GM23338 (cell line): ENCODE results near the gene PRMT7. TPM values are rescaled to one million over a fixed set of nuclear protein-coding genes. Genes with fewer than 3 reads are reported as not detected.

Source experiments
- ATAC-seq: fragments of 200-7000 bp; cut with Tn5 transposase; 3 replicates; pipeline ENCODE4 v1.9.1; 2020
- DNase-seq: peaks from one replicate; pipeline ENCODE4 v3.0.0-alpha.2; 2015; ENCODE audit warnings: low spot score
- H2AFZ ChIP-seq: fragments of 200-600 bp; sonication (generic); 2 replicates; pipeline ENCODE4 v1.8.0; 2016; ENCODE audit warnings: antibody characterized with exemption, mild to moderate bottlenecking, moderate library complexity
- H3F3A ChIP-seq: fragments of 200-600 bp; sonication (generic); replicated peaks from 2 replicates; pipeline ENCODE4 v1.8.0; 2017; ENCODE audit warnings: antibody characterized with exemption, mixed run types, low read depth
- H3K27ac ChIP-seq: fragments of 200-600 bp; sonication (generic); 2 replicates; pipeline ENCODE4 v1.6.1; 2016; ENCODE audit warnings: low read depth
- H3K27me3 ChIP-seq: fragments of 200-600 bp; sonication (generic); 2 replicates; pipeline ENCODE4 v1.8.0; 2016; ENCODE audit warnings: mild to moderate bottlenecking, mixed run types, moderate library complexity; ENCODE audit not compliant: insufficient read depth
- H3K36me3 ChIP-seq: fragments of 200-600 bp; sonication (generic); 2 replicates; pipeline ENCODE4 v1.8.0; 2016; ENCODE audit warnings: mild to moderate bottlenecking; ENCODE audit not compliant: insufficient read depth
- H3K4me1 ChIP-seq: fragments of 200-600 bp; sonication (generic); 2 replicates; pipeline ENCODE4 v1.8.0; 2016; ENCODE audit warnings: mild to moderate bottlenecking, moderate library complexity; ENCODE audit not compliant: insufficient read depth
- H3K4me2 ChIP-seq: fragments of 200-600 bp; sonication (generic); 2 replicates; pipeline ENCODE4 v1.7.1; 2017; ENCODE audit warnings: mixed run types
- H3K4me3 ChIP-seq: fragments of 200-600 bp; sonication (generic); 2 replicates; pipeline ENCODE4 v1.6.1; 2016; ENCODE audit warnings: mixed run types
- H3K79me2 ChIP-seq: fragments of 200-600 bp; sonication (generic); replicated peaks from 2 replicates; pipeline ENCODE4 v1.8.0; 2017; ENCODE audit warnings: mild to moderate bottlenecking; ENCODE audit not compliant: insufficient read depth
- H3K9me2 ChIP-seq: fragments of 200-600 bp; sonication (generic); 2 replicates; pipeline ENCODE4 v1.8.0; 2017; ENCODE audit not compliant: insufficient read depth
- H4K20me1 ChIP-seq: fragments of 200-600 bp; sonication (generic); replicated peaks from 2 replicates; pipeline ENCODE4 v1.8.0; 2017; ENCODE audit warnings: mild to moderate bottlenecking; ENCODE audit not compliant: insufficient read depth
- H3K27ac Mint-ChIP-seq: 2 replicates; pipeline ENCODE4 v1.8.0; 2020; ENCODE audit warnings: inconsistent platforms, mild to moderate bottlenecking, moderate library complexity, mixed read lengths
- H3K27me3 Mint-ChIP-seq: 3 replicates; pipeline ENCODE4 v1.8.0; 2022; ENCODE audit warnings: low read depth, mild to moderate bottlenecking, moderate library complexity, mixed read lengths, inconsistent platforms; ENCODE audit not compliant: insufficient read depth, poor library complexity
- H3K36me3 Mint-ChIP-seq: 3 replicates; pipeline ENCODE4 v1.8.0; 2021; ENCODE audit warnings: low read depth, mild to moderate bottlenecking, inconsistent platforms, moderate library complexity, mixed read lengths
- H3K4me1 Mint-ChIP-seq: 3 replicates; pipeline ENCODE4 v1.8.0; 2020; ENCODE audit warnings: mild to moderate bottlenecking, inconsistent platforms, mixed read lengths
- H3K4me3 Mint-ChIP-seq: 3 replicates; pipeline ENCODE4 v1.8.0; 2021; ENCODE audit warnings: moderate library complexity, mild to moderate bottlenecking, inconsistent platforms, mixed read lengths
- H3K9me3 Mint-ChIP-seq: 3 replicates; pipeline ENCODE4 v1.8.0; 2020; ENCODE audit warnings: moderate library complexity, mild to moderate bottlenecking, inconsistent platforms, mixed read lengths
- CREB1 ChIP-seq: fragments of 250-450 bp; sonication (Bioruptor Pico); IDR thresholded peaks from 2 replicates; pipeline ENCODE4 v1.5.0; 2020; ENCODE audit warnings: low read depth, mild to moderate bottlenecking, moderate library complexity
- EZH2 ChIP-seq: fragments of 200-600 bp; sonication (generic); IDR thresholded peaks from one replicate; pipeline ENCODE4 v1.8.0; 2017; ENCODE audit warnings: antibody characterized with exemption, mild to moderate bottlenecking, low read depth; ENCODE audit not compliant: unreplicated experiment
- EZH2phosphoT487 ChIP-seq: fragments of 200-600 bp; sonication (generic); IDR thresholded peaks from one replicate; pipeline ENCODE4 v1.8.1; 2018; ENCODE audit warnings: antibody characterized with exemption; ENCODE audit not compliant: unreplicated experiment
- JUNB ChIP-seq: IDR thresholded peaks from one replicate; pipeline ENCODE4 v1.6.1; 2016; ENCODE audit warnings: antibody characterized with exemption; ENCODE audit not compliant: unreplicated experiment
- NANOG ChIP-seq: IDR thresholded peaks from 2 replicates; pipeline ENCODE4 v1.6.1; 2016; ENCODE audit warnings: antibody characterized with exemption, borderline replicate concordance
- POLR2AphosphoS5 ChIP-seq: IDR thresholded peaks from 2 replicates; pipeline ENCODE4 v1.6.1; 2016; ENCODE audit warnings: antibody characterized with exemption, low read depth
- REST ChIP-seq: IDR thresholded peaks from one replicate; pipeline ENCODE4 v1.6.1; 2018; ENCODE audit warnings: antibody characterized with exemption; ENCODE audit not compliant: unreplicated experiment
- STAT1 ChIP-seq: IDR thresholded peaks from one replicate; pipeline ENCODE4 v1.6.1; 2016; ENCODE audit warnings: antibody characterized with exemption; ENCODE audit not compliant: unreplicated experiment
- ZNF114 ChIP-seq: fragments of 250-450 bp; sonication (Bioruptor Pico); IDR thresholded peaks from 2 replicates; pipeline ENCODE4 v1.5.0; 2020; ENCODE audit warnings: mild to moderate bottlenecking, moderate library complexity
- ZNF331 ChIP-seq: fragments of 250-450 bp; sonication (Bioruptor Pico); IDR thresholded peaks from 2 replicates; pipeline ENCODE4 v1.5.0; 2020; ENCODE audit warnings: low read depth, mild to moderate bottlenecking, moderate library complexity
- ZNF462 ChIP-seq: fragments of 250-450 bp; sonication (Bioruptor Pico); IDR thresholded peaks from 2 replicates; pipeline ENCODE4 v1.5.0; 2020; ENCODE audit warnings: mild to moderate bottlenecking, moderate library complexity
- polyA plus RNA-seq: library from polyadenylated mRNA; unstranded; fragments of >200 nt; fragmentation: Nextera tagmentation; extraction: Ambion mirVana; gene quantifications from 2 replicates; pipeline ENCODE4 v1.2.1, GENCODE V29; 2016
- total RNA-seq: library from RNA; depleted of rRNA; stranded (reverse); fragments of >200 nt; shearing (Covaris generic); gene quantifications from 2 replicates; pipeline ENCODE4 v1.2.3, GENCODE V29; 2014
- TF ChIP-seq, protein P1 (sequence below): IDR thresholded peaks from 2 replicates; pipeline ENCODE4 v1.6.1; 2016; ENCODE audit warnings: antibody characterized with exemption
- TF ChIP-seq, protein P2 (sequence below), 2 experiments: fragments of 200-600 bp in 1 of 2; sonication (generic) in 1 of 2; conservative IDR thresholded peaks; 2 replicates each; pipeline versions ENCODE4 v1.5.1 to v1.6.1; 2016 to 2017; ENCODE audit warnings: antibody characterized with exemption in 2 of 2, low read depth in 2 of 2, mild to moderate bottlenecking in 2 of 2, moderate library complexity in 1 of 2

Gene PRMT7
- total and polyA plus RNA-seq, 2 experiments from 2014 or later, result 20.2 to 65.3 TPM

DNA sequence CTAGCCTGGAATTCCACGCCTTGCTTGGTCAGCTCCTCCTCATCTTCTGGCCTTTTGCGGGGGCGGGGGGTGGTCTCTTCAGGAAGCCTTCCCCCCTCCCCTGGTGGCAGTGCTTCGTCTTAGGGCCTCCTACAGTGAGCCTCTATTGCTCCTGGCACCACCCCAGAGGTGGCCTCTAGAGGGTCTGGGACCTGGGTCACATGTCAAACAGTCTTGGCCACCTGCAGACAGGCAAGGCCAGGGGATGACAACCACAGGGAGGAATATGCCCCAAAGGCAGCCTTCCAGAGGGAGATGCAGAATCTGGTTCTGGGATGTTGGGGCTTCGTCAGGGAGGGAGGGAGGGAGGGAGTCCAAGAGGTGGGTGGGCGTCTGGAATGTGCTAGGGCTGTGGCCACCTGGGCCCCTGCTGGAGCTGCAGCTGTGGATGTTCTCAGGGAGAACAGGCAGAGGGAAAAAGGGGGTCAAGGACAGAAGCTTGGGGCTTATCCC is 86.9 kb downstream of the PRMT7 start (continued):
- TF ChIP-seq EZH2 (no peak), ZNF114 (CRISPR knock-in tag) (no peak), POLR2AphosphoS5 (no peak), NANOG (no peak), ZNF331 (no peak)

- H3K4me1 Mint-ChIP-seq, result peaks cover 17% of the 10 kb centered on the region
- H3K36me3 Mint-ChIP-seq, result no peaks in the 10 kb centered on the region
- Histone ChIP-seq H3K27ac (no peak overlapping the region), H3K4me2 (no peak overlapping the region), H3K79me2 (no peaks in the 10 kb centered on the region), H4K20me1 (no peaks in the 10 kb centered on the region), H3K4me3 (no peak overlapping the region), H3K4me1 (peaks cover 10% of the 10 kb centered on the region), H3K27me3 (no peaks in the 10 kb centered on the region), H2AFZ (0 out of 2 replicates have a peak overlapping the region, but pooled peaks have one; percentile 40), H3K9me2 (no peaks in the 10 kb centered on the region), H3K36me3 (no peaks in the 10 kb centered on the region), H3F3A (no peaks in the 10 kb centered on the region)
- H3K27ac Mint-ChIP-seq, result no peak overlapping the region
- ATAC-seq (no peak), DNase-seq (no peak)
- H3K9me3 Mint-ChIP-seq, result no peaks in the 10 kb centered on the region
- no peak overlapping the region for H3K4me3 Mint-ChIP-seq
- TF ChIP-seq POLR2AphosphoS5 (no peak), ZNF114 (CRISPR knock-in tag) (no peak), ZNF462 (no peak), EZH2 (no peak), EZH2phosphoT487 (no peak), REST (no peak), NANOG (no peak), ZNF331 (no peak), CREB1 (no peak), JUNB (no peak), STAT1 (no peak)
- TF ChIP-seq, protein P1, sequence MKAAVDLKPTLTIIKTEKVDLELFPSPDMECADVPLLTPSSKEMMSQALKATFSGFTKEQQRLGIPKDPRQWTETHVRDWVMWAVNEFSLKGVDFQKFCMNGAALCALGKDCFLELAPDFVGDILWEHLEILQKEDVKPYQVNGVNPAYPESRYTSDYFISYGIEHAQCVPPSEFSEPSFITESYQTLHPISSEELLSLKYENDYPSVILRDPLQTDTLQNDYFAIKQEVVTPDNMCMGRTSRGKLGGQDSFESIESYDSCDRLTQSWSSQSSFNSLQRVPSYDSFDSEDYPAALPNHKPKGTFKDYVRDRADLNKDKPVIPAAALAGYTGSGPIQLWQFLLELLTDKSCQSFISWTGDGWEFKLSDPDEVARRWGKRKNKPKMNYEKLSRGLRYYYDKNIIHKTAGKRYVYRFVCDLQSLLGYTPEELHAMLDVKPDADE, result no peak
- TF ChIP-seq, protein P2, sequence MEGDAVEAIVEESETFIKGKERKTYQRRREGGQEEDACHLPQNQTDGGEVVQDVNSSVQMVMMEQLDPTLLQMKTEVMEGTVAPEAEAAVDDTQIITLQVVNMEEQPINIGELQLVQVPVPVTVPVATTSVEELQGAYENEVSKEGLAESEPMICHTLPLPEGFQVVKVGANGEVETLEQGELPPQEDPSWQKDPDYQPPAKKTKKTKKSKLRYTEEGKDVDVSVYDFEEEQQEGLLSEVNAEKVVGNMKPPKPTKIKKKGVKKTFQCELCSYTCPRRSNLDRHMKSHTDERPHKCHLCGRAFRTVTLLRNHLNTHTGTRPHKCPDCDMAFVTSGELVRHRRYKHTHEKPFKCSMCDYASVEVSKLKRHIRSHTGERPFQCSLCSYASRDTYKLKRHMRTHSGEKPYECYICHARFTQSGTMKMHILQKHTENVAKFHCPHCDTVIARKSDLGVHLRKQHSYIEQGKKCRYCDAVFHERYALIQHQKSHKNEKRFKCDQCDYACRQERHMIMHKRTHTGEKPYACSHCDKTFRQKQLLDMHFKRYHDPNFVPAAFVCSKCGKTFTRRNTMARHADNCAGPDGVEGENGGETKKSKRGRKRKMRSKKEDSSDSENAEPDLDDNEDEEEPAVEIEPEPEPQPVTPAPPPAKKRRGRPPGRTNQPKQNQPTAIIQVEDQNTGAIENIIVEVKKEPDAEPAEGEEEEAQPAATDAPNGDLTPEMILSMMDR (conservative IDR thresholded peaks at IDR 0.05; ENCODE audit: low read depth in 2 of 2), result no peak
- peaks cover 5% of the 10 kb centered on the region for H3K27me3 Mint-ChIP-seq
Measured at GRCh38 chr16:68399456-68399855, 88.6 kb downstream of the PRMT7 start.
